Stimulated activated CD4-positive, alpha-beta T cell treated with anti-CD3 and anti-CD28 coated beads, TNF-alpha, amount 100 ng/mL, for 24 hours (primary cell): Measurements from ENCODE around the gene PLCB4.

ENCODE experiments used
- DNase-seq, 3 experiments: peaks; one replicate each; pipeline ENCODE4 v3.0.0-alpha.2; 2020; ENCODE audit warnings: low read depth in 3 of 3

PLCB4 gene

DNA sequence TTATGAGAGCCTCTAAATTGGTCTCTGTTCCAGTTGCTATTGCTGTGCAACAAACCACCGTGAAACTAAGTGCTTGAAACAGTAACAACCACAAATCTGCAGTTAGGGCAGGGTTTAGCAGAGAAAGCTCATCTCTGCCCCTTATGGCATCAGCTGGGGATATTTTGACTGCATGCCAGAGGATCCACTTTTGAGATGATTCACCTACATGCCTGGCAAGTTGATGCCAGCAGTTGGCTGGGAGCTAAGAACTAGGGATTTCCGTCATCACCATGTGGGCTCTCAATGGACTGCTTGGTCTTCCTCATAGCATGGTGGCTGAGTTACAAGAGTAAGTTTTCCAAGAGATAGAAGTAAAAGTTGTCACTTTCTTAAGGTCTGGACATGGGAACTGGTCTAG, 35.1 kb downstream of the PLCB4 start:
- DNase-seq: no peak

- no peak for DNase-seq
Observed at GRCh38 chr20:9108260-9108659, 39.4 kb downstream of the PLCB4 start.

GRCh38 chr20:9109566-9109965, 40.7 kb downstream of the PLCB4 start:
- no peak for DNase-seq

GRCh38 chr20:9110365-9110764, 41.5 kb downstream of the PLCB4 start:
- no peak for DNase-seq

DNA sequence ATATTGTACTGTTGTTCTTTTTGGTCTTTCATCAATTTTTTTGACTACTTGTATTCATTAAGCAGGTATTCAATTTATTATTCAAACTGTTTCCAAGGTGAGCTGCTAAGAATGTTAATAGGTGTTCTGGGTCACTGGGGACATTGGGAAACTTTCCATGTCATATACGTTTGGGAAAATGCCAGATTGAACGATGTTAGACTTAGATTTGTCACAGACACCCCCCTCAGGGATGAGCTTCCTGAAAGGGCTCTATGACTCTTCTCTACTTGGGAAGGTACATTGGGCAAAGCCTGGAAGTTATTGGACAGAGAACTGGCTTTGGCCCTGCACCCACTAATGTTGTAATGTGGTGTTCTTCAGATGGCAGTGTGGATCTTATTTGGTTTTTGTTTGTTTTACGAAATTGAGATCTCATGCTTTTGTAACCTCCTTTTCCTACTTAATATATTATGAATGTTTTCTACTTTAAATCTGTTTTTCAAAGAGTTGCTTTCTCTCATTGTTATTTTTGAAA, 42.1 kb downstream of the PLCB4 start:
- DNase-seq: no peak

GRCh38 chr20:9112541-9113515, 43.9 kb downstream of the PLCB4 start:
- DNase-seq: no peak

DNA sequence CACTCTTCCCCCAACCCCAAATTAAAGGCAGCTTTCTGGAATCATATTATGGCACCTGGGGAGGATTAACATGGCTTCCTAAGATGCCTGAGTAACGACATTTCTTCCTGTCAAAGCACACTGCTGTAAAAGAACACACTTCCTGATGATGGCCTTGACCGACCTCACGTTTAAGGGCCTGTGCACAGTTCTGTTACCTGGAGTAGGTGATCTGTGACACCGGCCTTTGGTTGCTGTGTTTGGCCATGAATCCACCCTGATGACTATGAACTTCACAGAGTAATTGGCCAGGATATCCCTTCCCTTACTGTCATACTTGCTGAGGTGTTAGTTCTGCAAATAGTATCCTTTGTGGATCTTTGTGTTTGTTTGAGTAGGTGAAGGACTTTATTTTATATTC, 45.8 kb downstream of the PLCB4 start:
- DNase-seq: no peak

DNA sequence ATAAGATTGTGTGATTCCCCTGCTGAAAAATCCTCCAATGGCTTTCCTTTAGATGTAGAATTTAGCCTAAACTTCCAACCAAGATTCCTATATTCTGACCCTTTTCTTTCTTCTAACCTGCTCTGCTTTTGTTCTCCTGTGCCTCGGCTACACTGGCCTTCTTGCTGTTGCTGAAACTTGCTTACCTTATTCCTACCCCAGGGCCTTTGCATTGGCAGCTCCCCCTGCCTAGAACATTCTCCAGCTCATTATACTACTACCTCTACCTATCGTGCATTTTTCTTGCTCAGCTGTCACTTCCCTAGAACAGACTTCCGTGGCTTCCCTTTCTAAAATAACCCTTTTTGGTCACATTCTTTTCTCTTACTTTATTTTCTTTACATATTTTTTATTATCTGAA, 48.7 kb downstream of the PLCB4 start:
- DNase-seq: no peak

DNA sequence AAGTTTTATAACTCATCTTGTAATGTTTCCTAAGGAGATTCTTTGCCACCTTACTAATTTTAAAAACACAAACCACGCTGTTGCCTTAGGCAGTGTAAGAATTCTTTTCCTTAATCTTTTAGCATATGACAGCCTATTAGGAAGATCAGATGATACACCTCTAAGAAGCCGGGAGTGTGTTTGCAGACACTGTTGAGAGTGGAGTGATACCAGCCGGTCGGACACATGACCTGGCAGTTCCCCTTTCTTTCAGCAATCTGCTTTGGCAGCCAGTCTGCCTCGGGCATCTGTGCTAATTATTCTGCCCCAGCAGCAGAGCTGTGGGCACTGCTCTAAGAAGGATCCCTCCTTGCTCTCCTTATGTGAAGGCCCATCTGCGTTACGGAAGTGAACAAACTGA, 50.9 kb downstream of the PLCB4 start:
- DNase-seq: no peak

GRCh38 chr20:9121211-9121610, 52.3 kb downstream of the PLCB4 start:
- no peak for DNase-seq

DNA sequence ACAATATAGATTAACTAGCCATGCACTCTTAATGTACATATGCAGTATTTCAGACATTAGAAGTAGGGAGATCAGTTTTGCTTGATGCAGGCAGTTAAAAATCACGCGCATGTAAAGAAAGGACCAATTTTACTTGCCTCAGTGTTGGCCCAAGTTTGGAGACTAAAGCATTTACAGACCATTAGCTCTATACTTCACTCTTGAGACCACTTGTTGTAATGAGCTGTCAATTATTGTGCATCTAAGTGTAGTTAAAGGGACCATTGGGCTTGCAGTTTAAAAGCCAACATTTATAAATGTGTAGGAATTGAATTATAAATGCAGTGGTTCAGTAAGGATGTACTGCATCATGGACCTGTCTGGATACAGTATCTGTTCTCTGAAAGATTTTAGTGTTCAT, 53.7 kb downstream of the PLCB4 start:
- DNase-seq: no peak

DNA sequence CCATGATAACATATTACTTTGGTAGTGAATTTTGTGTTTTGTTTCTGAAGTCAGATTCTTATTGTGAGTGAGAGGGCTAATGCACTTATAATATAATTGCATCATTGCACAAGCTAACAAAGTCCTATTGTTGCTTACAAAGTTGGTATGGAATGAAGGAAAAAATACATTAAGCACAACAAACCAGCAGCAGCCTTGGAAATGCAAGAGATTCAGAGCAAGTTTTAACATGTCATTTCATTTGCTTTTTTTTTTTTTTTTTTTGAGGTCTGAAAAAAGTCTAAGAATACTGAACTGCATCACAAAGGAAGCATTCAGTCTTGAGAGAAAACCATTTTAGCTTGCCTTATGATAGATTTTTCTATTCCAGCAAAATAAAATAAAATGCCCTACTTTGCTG, 57.6 kb downstream of the PLCB4 start:
- no peak for DNase-seq

DNA sequence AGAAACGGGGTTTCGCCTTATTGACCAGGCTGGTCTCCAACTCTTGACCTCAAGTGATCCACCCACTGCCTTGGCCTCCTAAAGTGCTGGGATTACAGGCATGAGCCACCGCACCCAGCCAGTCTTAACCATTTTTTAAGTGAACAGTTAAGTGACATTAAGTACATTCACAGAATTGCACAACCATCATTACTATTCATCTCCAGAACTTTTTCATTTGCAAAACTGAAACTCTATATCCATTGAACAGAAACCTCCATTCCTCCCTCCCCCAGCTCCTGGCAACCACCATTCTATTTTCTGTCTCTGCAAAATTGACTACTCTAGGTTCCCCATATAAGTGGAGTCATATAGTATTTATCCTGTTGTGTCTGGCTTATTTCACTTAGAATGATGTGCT, 59.7 kb downstream of the PLCB4 start:
- DNase-seq: no peak

- DNase-seq: no peak
Observed at GRCh38 chr20:9129756-9130155, 60.9 kb downstream of the PLCB4 start.

GRCh38 chr20:9130521-9130920, 61.6 kb downstream of the PLCB4 start:
- DNase-seq: no peak

DNA sequence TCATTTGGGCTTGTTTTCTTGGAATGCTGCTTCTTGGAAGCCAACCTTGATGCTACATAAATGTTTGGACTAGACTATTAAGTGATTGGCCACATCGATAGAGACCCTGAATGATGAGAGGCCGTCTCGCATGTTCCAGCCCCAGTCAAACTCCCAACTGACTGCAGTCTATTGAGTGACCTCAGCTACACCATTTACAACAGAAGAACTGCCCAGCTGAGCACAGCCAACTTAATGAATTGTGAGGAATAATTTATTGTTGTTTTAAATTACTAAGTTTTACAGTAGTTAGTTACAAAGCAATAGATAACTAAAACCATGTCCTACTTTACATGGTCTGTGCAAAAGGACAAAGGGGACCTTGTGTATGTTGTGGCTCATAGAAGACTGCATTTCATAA, 63.0 kb downstream of the PLCB4 start:
- no peak for DNase-seq

DNA sequence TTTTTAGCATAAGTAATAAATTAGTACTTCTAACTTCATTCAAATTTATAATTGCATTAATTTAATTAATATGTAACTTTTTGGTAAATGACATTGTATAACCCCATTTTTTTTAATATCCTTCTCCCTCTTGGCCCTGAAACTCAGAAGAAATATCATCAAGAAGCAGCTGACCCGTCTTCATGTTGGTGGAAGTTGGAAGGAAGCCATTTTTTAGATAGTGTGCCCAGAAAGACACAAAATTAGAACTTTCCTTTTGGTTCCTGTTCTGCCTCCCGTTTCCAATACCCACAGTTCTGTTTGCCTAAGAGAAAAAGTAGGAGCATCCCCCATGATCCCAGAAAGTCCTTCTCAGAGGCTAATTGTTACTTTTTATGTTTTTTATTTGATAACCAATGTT, 65.5 kb downstream of the PLCB4 start:
- no peak for DNase-seq

GRCh38 chr20:9136114-9136513, 67.2 kb downstream of the PLCB4 start:
- DNase-seq: no peak

DNA sequence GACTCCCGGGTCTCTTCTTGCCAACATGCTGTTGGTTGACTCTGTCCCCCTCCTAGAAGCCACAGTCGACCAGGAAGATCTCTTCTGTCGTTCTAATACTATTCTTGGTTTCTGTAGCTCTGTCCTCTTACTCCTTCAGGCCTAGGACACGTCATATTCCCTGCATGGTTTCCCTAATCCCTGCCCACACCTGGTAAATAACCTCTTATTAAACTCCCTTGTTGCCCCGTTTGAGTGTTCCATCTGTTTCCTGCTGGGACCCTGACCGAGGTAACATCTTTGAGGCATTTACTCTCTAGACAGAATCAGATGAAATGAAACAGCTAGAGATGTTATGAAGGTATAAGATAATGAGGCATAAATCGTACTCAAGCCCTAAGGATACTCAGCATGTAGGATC, 68.1 kb downstream of the PLCB4 start:
- no peak for DNase-seq

DNA sequence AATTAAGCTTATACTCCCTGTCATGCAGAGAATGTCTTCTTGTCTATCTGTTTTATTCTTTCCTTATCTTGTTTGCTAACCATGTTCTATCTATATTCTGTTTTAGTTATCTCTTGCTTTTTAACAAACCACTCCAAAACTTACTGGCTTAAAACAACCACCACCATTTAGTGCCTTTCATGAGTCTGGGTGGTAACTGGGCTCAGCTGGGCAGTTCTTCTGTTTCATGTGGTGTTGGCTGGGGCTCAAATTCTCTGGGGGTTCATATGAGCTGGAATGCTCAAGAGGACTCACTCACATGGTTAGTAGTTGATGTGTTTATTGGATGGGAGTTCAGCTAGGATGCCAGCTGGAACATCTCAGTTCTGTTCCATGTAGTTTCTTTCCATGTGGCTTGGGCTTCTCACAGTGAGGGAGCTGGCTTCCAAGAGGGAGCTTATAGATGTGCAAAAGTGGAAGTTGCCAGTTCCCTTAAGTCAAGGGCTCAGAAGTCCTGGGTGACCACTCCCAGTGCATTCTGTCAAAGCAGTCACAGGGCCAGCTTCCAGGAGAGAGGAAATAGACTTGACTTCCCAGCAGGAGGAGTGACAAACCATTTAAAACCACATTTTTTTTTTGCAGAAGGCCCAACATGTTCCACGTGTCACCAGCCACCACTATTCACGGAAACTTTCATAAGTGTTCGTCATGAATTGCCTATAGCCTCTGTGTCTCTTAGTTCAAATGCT, 70.4 kb downstream of the PLCB4 start:
- no peak for DNase-seq

GRCh38 chr20:9140162-9140760, 71.4 kb downstream of the PLCB4 start:
- no peak for DNase-seq

DNA sequence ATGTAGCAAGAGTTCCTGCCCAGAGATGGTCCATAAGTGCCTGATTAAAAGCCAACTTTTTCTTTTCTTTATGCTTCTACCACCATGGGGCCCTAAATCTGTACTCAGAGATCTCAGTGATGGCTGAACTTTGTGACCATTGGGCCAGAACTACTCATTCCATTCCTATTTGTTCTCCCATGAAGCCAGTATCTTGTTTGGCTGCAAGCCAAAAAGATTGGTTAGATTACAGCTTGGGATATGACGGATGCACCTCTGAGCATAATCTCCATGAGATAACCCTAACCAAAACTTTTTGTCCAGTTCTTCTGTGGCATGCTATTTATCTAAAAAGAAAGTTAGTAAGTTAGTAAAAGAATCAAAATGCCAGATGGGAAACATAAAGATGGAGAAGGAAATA, 72.2 kb downstream of the PLCB4 start:
- DNase-seq: no peak
